CD4-positive, alpha-beta T cell (primary cell): ENCODE measurements around the gene SLC4A2. TPM values are rescaled to one million over a fixed set of nuclear protein-coding genes. Genes with fewer than 3 reads are reported as not detected.

Experiments
- ATAC-seq: fragments of 200-7000 bp; cut with Tn5 transposase; one replicate; pipeline ENCODE4 v1.10.0; 2022; ENCODE audit warnings: mild to moderate bottlenecking; ENCODE audit not compliant: poor library complexity
- CTCF ChIA-PET: fragments of 350-600 bp; sonication (Branson Sonifier 250); formaldehyde crosslinking; loops from one replicate; lab custom pipeline; 2021; ENCODE audit warnings: antibody characterized with exemption, inconsistent platforms; lab: Charles Lee
- POLR2A ChIA-PET: fragments of 350-600 bp; sonication (Branson Sonifier 250); formaldehyde crosslinking; loops from one replicate; lab custom pipeline; 2021; ENCODE audit warnings: antibody characterized with exemption, inconsistent platforms; lab: Charles Lee
- DNase-seq, 14 experiments: peaks; one replicate each; pipeline ENCODE4 v3.0.0-alpha.2; 2013 to 2020; ENCODE audit warnings: mixed read lengths in 2 of 14
- H3K27ac ChIP-seq, 2 donors: one replicate each; pipeline versions ENCODE4 v1.5.1 to v1.7.0; 2013; ENCODE audit warnings: low read length in 2 of 2, low read depth in 1 of 2, mild to moderate bottlenecking in 1 of 2
- H3K27me3 ChIP-seq, 2 experiments: 1 replicate in 1 of 2; 2 replicates in 1 of 2; pipeline versions ENCODE4 v1.6.1 to v1.7.0; 2013; ENCODE audit warnings: low read length in 2 of 2, control low read depth in 1 of 2, mild to moderate bottlenecking in 1 of 2, moderate library complexity in 1 of 2; ENCODE audit not compliant: insufficient read depth in 2 of 2, control insufficient read depth in 1 of 2
- H3K36me3 ChIP-seq: one replicate; pipeline ENCODE4 v1.6.1; 2013; ENCODE audit warnings: low read length, control low read depth; ENCODE audit not compliant: insufficient read depth
- H3K4me1 ChIP-seq: one replicate; pipeline ENCODE4 v1.6.1; 2013; ENCODE audit warnings: low read length, control low read depth; ENCODE audit not compliant: insufficient read depth
- H3K4me3 ChIP-seq: one replicate; pipeline ENCODE4 v1.5.1; 2013; ENCODE audit warnings: mild to moderate bottlenecking, low read length, moderate library complexity
- H3K9me3 ChIP-seq, 2 experiments: 1 replicate in 1 of 2; 2 replicates in 1 of 2; pipeline versions ENCODE4 v1.6.1 to v1.7.0; 2013; ENCODE audit warnings: low read length in 2 of 2, mild to moderate bottlenecking in 2 of 2, control low read depth in 1 of 2, moderate library complexity in 1 of 2; ENCODE audit not compliant: control insufficient read depth in 1 of 2, insufficient read depth in 1 of 2
- H3K27ac Mint-ChIP-seq: one replicate; pipeline ENCODE4 v1.8.0; 2020; ENCODE audit warnings: mixed read lengths
- H3K27me3 Mint-ChIP-seq: one replicate; pipeline ENCODE4 v1.8.0; 2021; ENCODE audit warnings: mixed read lengths
- H3K36me3 Mint-ChIP-seq: one replicate; pipeline ENCODE4 v1.8.0; 2021; ENCODE audit warnings: low read depth, mixed read lengths
- H3K4me1 Mint-ChIP-seq: one replicate; pipeline ENCODE4 v1.8.0; 2021; ENCODE audit warnings: low read depth, mixed read lengths
- H3K4me3 Mint-ChIP-seq: one replicate; pipeline ENCODE4 v1.8.0; 2020; ENCODE audit warnings: mild to moderate bottlenecking, mixed read lengths
- H3K9me3 Mint-ChIP-seq: one replicate; pipeline ENCODE4 v1.8.0; 2020; ENCODE audit warnings: mixed read lengths
- CTCF ChIP-seq: fragments of 200-600 bp; IDR thresholded peaks from one replicate; pipeline ENCODE4 v1.8.0; 2022; ENCODE audit warnings: antibody characterized with exemption, mild to moderate bottlenecking
- intact Hi-C, 2 experiments: fragments of 100-400 bp; cut with DNase I in 1 of 2; cut with micrococcal nuclease in 1 of 2; formaldehyde crosslinking; loops; one replicate each; pipeline versions ENCODE4 v1.15.1 to v1.9.0; 2023 to 2025; cut with DNase I, micrococcal nuclease
- total RNA-seq, 174 experiments: library from RNA in 2 of 174; stranded (reverse) in 2 of 174; gene quantifications; one replicate each; pipeline ENCODE4 v1.2.3 and lab custom pipeline; 2021 to 2026

The SLC4A2 gene
- total RNA-seq, 2 experiments from 2014 or later, result 27.1 to 31.4 TPM

DNA sequence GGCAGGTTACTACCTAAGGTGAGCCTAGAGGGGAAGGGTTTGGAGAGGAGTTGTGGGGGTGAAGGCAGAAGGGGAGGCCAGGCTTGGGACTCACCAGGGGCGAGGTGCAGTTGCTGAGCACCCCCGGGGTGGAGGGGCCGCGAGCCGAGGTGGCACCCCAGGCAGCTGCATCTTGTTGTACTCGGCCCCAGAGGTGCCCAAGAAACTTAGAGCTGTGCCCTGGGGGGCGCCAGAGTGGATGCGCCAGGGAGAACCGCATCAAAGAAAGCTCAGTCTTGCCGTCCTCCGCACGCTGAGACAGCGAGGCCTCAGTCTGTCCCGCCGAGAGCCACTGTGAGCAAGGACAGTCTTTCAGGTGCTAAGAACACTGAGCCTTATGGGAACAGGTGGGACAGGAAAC, 42.4 kb upstream of the SLC4A2 start:
- H3K27me3 Mint-ChIP-seq, result peaks cover 10% of the 10 kb centered on the region
- Histone ChIP-seq H3K9me3 (peaks cover 0 to 6% of the 10 kb centered on the region in 2 experiments), H3K27me3 (peaks cover 4 to 7% of the 10 kb centered on the region in 2 experiments), H3K27ac (no peak overlapping the region), H3K36me3 (no peaks in the 10 kb centered on the region), H3K4me3 (no peak overlapping the region), H3K4me1 (peaks cover 76% of the 10 kb centered on the region)
- peak overlapping the region; percentile 79 for H3K4me3 Mint-ChIP-seq
- POLR2A ChIA-PET, result interaction anchor here (0.6 to 4.7 kb wide), 4 partner anchors 8 to 43 kb away, joined by 3 to 50 read pairs (median 4); no protein-coding TSS in a partner anchor
- no peak for ATAC-seq
- TF ChIP-seq CTCF, result no peak
- H3K36me3 Mint-ChIP-seq, result peaks cover 8% of the 10 kb centered on the region
- H3K9me3 Mint-ChIP-seq, result no peaks in the 10 kb centered on the region
- CTCF ChIA-PET, result interaction anchor here (1.2 to 4.6 kb wide), 3 partner anchors 9 to 54 kb away, joined by 4 to 39 read pairs (median 5); partner anchors contain the start of gene ABCB8
- peak overlapping the region; percentile 83 for H3K27ac Mint-ChIP-seq
- DNase-seq, result peak in 4 of 14 experiments; percentile 28 to 57 (median 38)
- H3K4me1 Mint-ChIP-seq, result peaks cover 71% of the 10 kb centered on the region
- intact Hi-C loops, result loop anchor here (1.0 to 10.0 kb wide), 4 partner anchors 31 to 918 kb away; partner anchors contain the start of genes CDK5 (in 2 of the 2) and SLC4A2 (in 2 of the 2)

DNA sequence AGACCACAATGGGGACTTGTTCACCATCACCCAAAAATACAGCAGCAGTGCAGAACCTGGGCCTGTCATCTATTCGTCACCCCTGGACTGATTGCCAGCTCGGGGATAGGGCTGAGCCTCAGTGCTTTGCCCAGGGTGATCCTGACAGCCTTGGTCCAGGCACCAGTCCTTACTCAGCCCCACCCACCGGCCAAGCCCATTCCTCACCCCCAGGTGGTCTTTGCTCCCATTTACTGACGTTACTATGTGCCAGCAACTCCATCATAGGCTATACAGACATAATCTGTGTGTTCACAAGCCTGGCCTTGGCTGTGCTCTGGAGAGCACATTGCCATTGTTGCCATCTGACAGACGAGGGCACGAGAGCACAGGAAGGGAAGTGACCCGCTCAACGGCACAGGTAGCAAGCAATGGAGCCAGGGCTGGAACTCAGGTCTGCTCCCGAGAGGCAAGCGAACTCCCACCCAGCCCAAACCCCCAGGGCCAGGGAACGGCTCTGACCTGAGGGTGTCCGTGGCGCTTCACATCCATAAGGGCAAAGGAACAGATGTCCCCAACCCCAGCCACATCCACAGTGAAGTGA, 41.9 kb upstream of the SLC4A2 start:
- Mint-ChIP-seq H3K27me3 (peaks cover 10% of the 10 kb centered on the region), H3K27ac (peak overlapping the region; percentile 83), H3K36me3 (peaks cover 8% of the 10 kb centered on the region), H3K4me3 (peak overlapping the region; percentile 79), H3K9me3 (no peaks in the 10 kb centered on the region), H3K4me1 (peaks cover 66% of the 10 kb centered on the region)
- no peak for TF ChIP-seq CTCF
- Histone ChIP-seq H3K27me3 (peaks cover 4 to 7% of the 10 kb centered on the region in 2 experiments), H3K4me3 (peak overlapping the region; percentile 52), H3K9me3 (peaks cover 0 to 6% of the 10 kb centered on the region in 2 experiments), H3K4me1 (peaks cover 71% of the 10 kb centered on the region), H3K27ac (peak overlapping the region; percentile 1 to 41), H3K36me3 (no peaks in the 10 kb centered on the region)
- intact Hi-C loops, result loop anchor here (5.0 to 10.0 kb wide), 3 partner anchors 40 to 917 kb away; partner anchors contain the start of genes CDK5 (in 2 of the 2) and SLC4A2 (in 2 of the 2)
- CTCF ChIA-PET, result interaction anchor here (1.1 to 4.6 kb wide), 14 partner anchors 7 to 121 kb away, joined by 3 to 39 read pairs (median 5); partner anchors contain the start of gene ABCB8
- POLR2A ChIA-PET, result interaction anchor here (0.6 to 4.7 kb wide), 8 partner anchors 8 to 66 kb away, joined by 3 to 50 read pairs (median 4); partner anchors contain the start of genes ABCB8 and TMUB1
- peak in 4 of 14 experiments; percentile 28 to 51 (median 36) for DNase-seq
- ATAC-seq, result no peak

GRCh38 chr7:151017953-151018420, 41.4 kb upstream of the SLC4A2 start:
- intact Hi-C loops, result loop anchor here (1.0 to 10.0 kb wide), 5 partner anchors 39 to 917 kb away; partner anchors contain the start of genes CDK5 (in 2 of the 2) and SLC4A2 (in 2 of the 2)
- Histone ChIP-seq H3K4me1 (peaks cover 66% of the 10 kb centered on the region), H3K4me3 (peak overlapping the region; percentile 52), H3K27me3 (peaks cover 4 to 7% of the 10 kb centered on the region in 2 experiments), H3K36me3 (no peaks in the 10 kb centered on the region), H3K27ac (peak overlapping the region; percentile 1 to 41), H3K9me3 (peaks cover 0 to 3% of the 10 kb centered on the region in 2 experiments)
- peak overlapping the region; percentile 79 for H3K4me3 Mint-ChIP-seq
- H3K36me3 Mint-ChIP-seq, result peaks cover 8% of the 10 kb centered on the region
- ATAC-seq (peak; percentile 50), DNase-seq (peak; percentile 69 to 88 (median 79))
- POLR2A ChIA-PET, result interaction anchor here (1.0 to 4.7 kb wide), 12 partner anchors 9 to 109 kb away, joined by 3 to 50 read pairs (median 4); partner anchors contain the start of genes ABCB8 and TMUB1
- CTCF ChIA-PET, result interaction anchor here (0.6 to 4.6 kb wide), 21 partner anchors 8 to 122 kb away, joined by 3 to 39 read pairs (median 4); partner anchors contain the start of gene ABCB8
- peak overlapping the region; percentile 83 for H3K27ac Mint-ChIP-seq
- H3K27me3 Mint-ChIP-seq, result peaks cover 10% of the 10 kb centered on the region
- H3K4me1 Mint-ChIP-seq, result peaks cover 61% of the 10 kb centered on the region
- TF ChIP-seq CTCF, result peak; percentile 98
- no peaks in the 10 kb centered on the region for H3K9me3 Mint-ChIP-seq
